GM18520 (cell line): ENCODE results near the gene PTCD1.

ENCODE experiments used
- ATAC-seq: cut with Tn5 transposase; IDR thresholded peaks from one replicate; pipeline ENCODE4 v1.9.1; 2021; ENCODE audit not compliant: unreplicated experiment

PTCD1 gene

DNA sequence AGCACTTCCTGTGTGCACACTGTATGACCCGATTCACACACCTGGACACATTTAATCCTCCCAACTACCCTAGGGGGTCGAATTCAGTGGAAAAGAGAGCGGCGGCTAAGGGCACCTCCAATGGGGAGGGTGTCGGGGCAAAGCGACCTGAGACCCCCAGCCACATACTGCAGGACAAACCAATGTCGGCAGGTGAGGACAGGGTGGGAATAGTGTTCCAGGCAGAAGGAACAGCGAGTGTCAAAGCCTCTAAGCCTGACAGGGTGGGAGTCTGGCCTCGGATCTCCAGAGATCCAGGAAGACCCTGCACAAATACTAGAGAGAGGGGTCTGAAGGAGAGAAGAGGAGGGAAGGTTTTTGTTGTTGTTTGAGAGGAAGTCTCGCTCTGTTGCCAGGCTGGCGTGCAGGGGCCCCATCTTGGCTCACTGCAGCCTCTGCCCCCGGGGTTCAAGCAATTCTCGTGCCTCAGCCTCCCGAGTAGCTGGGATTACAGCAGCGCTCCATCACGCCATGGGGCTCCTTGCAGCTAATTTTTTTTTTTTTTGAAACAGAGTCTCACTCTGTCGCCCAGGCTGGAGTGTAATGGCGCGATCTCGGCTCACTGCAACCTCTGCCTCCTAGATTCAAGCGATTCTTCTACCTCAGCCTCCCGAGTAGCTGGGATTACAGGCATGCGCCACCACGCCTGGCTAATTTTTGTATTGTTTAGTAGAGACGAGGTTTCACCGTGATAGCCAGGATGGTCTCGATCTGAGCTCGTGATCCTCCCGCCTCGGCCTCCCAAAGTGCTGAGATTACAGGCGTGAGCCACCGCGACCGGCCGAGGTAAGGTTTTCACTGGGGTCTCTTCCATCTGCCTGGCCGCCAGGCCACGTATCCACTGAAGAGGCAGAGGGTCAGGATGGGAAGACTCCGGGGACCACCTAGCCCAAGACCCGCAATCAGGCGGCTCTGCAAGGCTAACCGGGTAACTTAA is 65.2 kb downstream of the PTCD1 start:
- ATAC-seq: no peak

DNA sequence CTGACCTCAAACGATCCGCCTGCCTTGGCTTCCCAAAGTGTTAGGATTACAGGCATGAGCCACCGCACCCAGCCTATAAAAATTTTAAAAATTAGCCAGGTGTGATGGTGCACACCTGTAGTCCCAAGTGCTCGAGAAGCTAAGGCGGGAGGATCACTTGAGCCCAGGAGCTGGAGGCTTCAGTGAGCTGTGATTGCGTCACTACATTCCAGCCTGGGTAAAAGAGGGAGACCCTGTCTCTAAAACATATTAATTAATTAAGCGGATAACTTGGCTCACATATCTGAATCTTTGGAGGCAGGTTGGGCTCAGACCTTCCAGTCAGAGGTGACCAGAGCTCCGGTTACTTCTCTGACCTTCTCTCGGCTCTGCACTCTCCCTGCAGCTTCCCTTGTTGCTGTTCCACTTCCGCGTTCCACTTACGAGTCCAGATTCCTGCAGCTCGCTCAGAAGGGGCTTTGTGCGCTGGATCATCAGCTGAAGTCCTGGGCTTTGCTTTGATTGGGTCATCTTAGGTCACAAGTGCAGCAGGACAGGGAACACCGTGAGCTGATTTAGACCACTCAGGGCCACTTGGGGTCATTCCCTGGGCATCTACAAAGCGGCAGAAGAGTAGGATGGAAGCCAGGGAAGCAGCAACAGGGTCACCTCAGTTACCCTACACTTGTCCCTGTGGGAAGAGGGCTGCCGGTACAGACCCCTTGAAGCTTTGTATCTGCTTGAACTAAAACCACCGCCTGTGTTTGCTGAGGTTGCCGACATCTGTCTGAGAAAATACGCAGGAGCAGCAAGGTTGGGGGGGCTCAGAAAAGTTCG is 66.1 kb downstream of the PTCD1 start:
- no peak for ATAC-seq

DNA sequence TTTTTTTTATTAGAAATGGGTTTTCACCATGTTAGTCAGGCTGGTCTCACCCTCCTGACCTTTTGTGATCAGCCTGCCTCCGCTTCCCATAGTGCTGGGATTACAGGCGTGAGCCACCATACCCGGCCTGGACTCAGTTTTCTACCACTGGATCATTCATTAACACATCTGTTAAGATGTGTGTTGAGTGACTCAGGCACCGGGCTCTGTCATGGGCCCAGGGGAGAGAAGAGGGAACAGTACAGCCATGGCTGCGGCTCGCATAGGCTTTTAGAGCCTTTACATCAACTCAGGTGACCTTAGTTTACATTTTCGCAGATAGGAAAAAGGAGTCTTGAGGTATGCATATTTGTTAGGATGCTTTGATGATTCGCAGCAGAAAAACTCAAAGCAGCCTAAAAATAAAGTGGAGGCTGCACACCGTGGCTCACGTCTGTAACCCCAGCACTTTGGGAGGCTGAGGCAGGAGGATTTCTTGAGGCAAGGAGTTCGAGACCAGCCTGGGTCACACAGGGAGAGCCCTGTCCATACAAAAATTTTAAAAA is 67.2 kb downstream of the PTCD1 start:
- no peak for ATAC-seq

DNA sequence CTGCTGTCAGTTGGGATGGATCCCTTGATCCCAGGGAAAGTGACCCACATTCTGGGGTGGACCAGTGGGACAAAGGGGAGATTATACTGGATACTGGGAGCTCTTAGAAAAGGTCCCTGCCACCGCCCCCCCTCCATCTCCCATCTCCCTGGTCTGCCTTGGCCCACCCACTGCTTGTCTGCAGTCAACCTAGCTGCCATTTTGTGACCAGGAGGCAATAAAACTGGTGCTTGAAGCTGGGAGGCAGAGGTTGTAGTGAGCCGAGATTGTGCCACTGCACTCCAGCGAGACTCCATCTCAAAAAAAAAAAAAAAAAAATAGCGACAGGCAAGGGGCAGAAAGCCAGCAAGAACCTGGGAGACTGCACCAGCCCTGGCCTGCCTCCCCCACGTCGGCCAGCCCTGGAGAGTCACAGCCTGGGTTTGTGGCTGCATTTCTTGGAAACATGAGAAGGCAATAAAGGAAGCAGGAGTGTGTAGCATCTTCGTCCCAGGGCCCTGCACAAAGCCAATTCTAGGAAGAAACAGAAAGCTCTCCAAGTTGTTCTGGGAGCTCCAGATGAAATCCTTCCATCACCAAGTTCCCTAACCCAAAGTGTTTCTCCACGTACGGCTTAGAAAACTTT is 68.7 kb downstream of the PTCD1 start:
- no peak for ATAC-seq

DNA sequence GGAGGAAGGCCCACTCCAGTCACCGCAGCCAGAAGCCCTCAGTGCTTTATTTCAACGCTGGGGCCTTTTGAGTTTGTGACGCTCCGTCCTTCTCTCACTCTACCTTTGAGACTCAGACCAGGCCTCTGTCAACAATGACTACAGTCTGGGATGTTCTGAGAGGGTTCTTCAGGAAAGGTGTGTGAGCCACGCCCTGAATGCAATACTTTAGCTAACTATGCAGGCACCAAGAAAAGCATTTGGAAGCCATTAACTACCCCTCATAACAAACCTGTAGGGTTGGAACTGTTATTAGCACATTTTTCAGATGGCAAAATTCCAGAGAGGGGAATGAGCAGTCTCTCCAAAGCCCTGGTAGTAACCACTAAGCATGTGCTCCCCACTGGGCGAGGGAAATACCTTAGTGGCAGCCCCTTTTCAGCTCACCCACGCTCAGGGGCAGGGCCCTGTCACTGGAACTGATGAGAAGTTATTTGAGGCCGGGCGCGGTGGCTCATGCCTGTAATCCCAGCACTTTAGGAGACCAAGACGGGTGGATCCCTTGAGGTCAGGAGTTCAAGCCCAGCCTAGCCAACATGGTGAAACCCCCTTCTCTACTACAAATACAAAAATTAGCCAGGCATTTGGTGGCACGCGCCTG is 69.7 kb downstream of the PTCD1 start:
- no peak for ATAC-seq
